LNCAP (cell line): ENCODE data around the gene BST2.
A peak's percentile ranks its signal among the peaks of the same experiment; 100 is the strongest.

Experiments used
- TF ChIP-seq, protein P1 (sequence below): fragments of 450-650 bp; IDR thresholded peaks from 2 replicates; pipeline ENCODE4 v1.5.1; 2017; ENCODE audit warnings: mild to moderate bottlenecking

BST2 gene

DNA sequence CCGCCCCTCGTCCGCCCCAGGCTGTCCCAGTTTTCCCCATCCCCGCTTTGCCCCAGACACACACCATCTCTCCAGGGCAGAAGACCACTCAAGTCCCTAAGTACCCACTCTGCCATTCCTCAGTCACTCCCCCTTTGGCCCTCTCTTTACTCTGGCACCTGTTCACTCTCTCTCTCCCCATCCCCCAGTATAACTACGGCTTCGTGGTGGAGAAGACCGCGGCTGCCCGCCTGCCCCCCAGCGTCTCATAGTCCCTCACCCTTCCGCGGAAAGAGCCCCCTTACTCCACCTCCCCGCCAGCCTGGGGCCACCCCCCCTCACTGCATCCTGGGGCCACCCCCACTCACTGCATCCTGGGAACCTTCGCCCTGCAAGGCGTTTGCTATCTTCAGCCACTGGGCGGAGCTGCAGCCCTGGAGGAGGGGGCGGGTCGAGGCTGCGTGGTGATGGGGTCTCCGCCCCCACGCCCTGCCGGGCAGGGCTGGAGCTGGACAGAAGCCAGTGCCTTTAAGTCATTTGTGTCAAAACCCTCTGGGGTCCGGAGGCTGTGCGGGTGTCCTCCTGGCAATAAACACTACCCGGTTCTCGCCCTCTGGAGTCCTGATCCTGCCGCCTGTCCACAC, 19.4 kb upstream of the BST2 start:
- TF ChIP-seq, protein P1, sequence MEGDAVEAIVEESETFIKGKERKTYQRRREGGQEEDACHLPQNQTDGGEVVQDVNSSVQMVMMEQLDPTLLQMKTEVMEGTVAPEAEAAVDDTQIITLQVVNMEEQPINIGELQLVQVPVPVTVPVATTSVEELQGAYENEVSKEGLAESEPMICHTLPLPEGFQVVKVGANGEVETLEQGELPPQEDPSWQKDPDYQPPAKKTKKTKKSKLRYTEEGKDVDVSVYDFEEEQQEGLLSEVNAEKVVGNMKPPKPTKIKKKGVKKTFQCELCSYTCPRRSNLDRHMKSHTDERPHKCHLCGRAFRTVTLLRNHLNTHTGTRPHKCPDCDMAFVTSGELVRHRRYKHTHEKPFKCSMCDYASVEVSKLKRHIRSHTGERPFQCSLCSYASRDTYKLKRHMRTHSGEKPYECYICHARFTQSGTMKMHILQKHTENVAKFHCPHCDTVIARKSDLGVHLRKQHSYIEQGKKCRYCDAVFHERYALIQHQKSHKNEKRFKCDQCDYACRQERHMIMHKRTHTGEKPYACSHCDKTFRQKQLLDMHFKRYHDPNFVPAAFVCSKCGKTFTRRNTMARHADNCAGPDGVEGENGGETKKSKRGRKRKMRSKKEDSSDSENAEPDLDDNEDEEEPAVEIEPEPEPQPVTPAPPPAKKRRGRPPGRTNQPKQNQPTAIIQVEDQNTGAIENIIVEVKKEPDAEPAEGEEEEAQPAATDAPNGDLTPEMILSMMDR: 0 out of 2 replicates have a peak, but pooled peaks have one; percentile 15

GRCh38 chr19:17423429-17424208, 18.2 kb upstream of the BST2 start:
- TF ChIP-seq, protein P1: no peak

DNA sequence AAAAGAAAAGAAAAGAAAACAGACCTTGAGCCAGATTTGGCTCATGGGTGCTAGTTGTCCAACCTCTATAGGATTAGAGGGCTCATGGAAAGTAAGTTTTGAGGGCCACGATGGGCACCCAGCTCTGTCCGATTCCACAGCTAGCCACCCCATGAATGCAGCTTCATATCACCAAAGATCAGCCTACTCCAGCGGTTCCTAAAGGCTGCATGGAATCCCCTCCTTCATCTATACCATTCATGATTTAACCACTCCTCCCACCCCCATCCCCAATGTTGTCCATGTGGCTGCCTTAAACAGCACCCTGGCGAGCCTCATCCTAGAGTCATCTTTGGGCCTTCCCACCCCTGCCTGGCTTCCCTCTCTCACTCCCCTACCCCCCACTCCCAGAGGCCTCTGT, 16.5 kb upstream of the BST2 start:
- TF ChIP-seq, protein P1: no peak

GRCh38 chr19:17420475-17420924, 15.1 kb upstream of the BST2 start:
- TF ChIP-seq, protein P1: no peak

- TF ChIP-seq, protein P1: no peak
Measured at GRCh38 chr19:17419621-17420474, 14.4 kb upstream of the BST2 start, which contains the start of gene MVB12A. Gene MVB12A (plus strand): TSS chr19:17420047. CDS start chr19:17420136, 89 bp downstream.

GRCh38 chr19:17419154-17419620, 13.8 kb upstream of the BST2 start:
- TF ChIP-seq, protein P1: no peak

DNA sequence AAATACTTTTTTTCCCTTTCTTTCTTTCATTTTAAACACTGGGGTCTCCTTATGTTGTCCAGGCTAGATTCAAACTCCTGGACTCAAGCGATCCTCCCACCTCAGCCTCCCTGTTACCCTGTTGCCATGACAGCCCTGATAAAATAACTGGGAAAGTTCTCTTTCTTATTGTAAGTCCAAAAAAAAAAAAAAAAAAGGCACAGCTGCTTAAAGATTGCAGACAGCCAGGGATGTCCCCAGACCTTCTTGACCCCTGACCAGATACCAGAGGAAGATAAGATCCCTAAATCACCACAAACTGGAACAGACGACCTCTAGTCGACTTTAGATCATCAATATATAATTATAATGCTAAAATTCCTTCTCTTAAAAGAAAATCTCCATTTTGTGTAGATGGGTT, 13.3 kb upstream of the BST2 start:
- TF ChIP-seq, protein P1: no peak
